Lower lobe of right lung (tissue), 2 donors: Measurements from ENCODE around the gene SPRY2. TPM values are rescaled to one million over a fixed set of nuclear protein-coding genes. Genes with fewer than 3 reads are reported as not detected.
A peak's percentile ranks its signal among the peaks of the same experiment; 100 is the strongest.
"Not testable (repeated sequence)": the region's sequence is repeated elsewhere in the genome, so short reads cannot be mapped to it uniquely, and the experiment has no call there.

Experiments used
- ATAC-seq, 2 donors: fragments of 200-7000 bp; cut with Tn5 transposase; one replicate each; pipeline ENCODE4 v1.9.1; 2020 to 2022; ENCODE audit warnings: mild to moderate bottlenecking in 2 of 2, moderate library complexity in 2 of 2
- DNase-seq: peaks from one replicate; pipeline ENCODE4 v3.0.0-alpha.2; 2020
- H3K27ac ChIP-seq: fragments of 200-600 bp; one replicate; pipeline ENCODE4 v1.8.0; 2022
- H3K27me3 ChIP-seq: fragments of 200-600 bp; one replicate; pipeline ENCODE4 v1.8.0; 2022; ENCODE audit warnings: low read depth
- H3K36me3 ChIP-seq: fragments of 200-600 bp; one replicate; pipeline ENCODE4 v1.8.0; 2022; ENCODE audit warnings: mild to moderate bottlenecking
- H3K4me1 ChIP-seq: fragments of 200-600 bp; one replicate; pipeline ENCODE4 v1.8.0; 2022
- H3K4me3 ChIP-seq: fragments of 200-600 bp; one replicate; pipeline ENCODE4 v1.8.0; 2022; ENCODE audit warnings: mild to moderate bottlenecking
- H3K9me3 ChIP-seq: fragments of 200-600 bp; one replicate; pipeline ENCODE4 v1.8.0; 2022
- CTCF ChIP-seq: fragments of 200-600 bp; IDR thresholded peaks from one replicate; pipeline ENCODE4 v1.8.0; 2022; ENCODE audit warnings: antibody characterized with exemption, mild to moderate bottlenecking
- intact Hi-C: fragments of 100-400 bp; cut with DNase I; formaldehyde crosslinking; loops from one replicate; pipeline ENCODE4 v1.11.0; 2022
- total RNA-seq: library from RNA; stranded (reverse); fragmentation: NEBNext Ultra II Directional; extraction: Animal tissue kit (Norgen Biotek cat#: 25700); gene quantifications from one replicate; pipeline ENCODE4 v1.2.1, GENCODE V29; 2021
- donor health status: DM: no; HTN: yes; CAD: no; lungs with severe emphysema.

Gene SPRY2
- total RNA-seq, 1 donor from 2014 or later = 44.6 TPM

GRCh38 chr13:80348314-80348713 lies 7.4 kb upstream of the SPRY2 start:
- intact Hi-C loops = no loop called here
- ATAC-seq = no peak

GRCh38 chr13:80345771-80346510 lies 5.0 kb upstream of the SPRY2 start:
- ATAC-seq (no peak), DNase-seq (no peak)
- no peak for TF ChIP-seq CTCF
- Histone ChIP-seq H3K4me3 (no peak overlapping the region), H3K36me3 (no peaks in the 10 kb centered on the region), H3K27me3 (no peaks in the 10 kb centered on the region), H3K4me1 (peaks cover 23% of the 10 kb centered on the region), H3K9me3 (no peaks in the 10 kb centered on the region), H3K27ac (no peak overlapping the region)
- intact Hi-C loops = no loop called here

More at GRCh38 chr13:80348314-80348713, 7.4 kb upstream of the SPRY2 start:
- no peak for DNase-seq
- no peak overlapping the region for H3K4me3 ChIP-seq
- no peaks in the 10 kb centered on the region for H3K36me3 ChIP-seq
- H3K9me3 ChIP-seq = no peaks in the 10 kb centered on the region
- no peaks in the 10 kb centered on the region for H3K27me3 ChIP-seq
- peaks cover 13% of the 10 kb centered on the region for H3K4me1 ChIP-seq
- H3K27ac ChIP-seq = no peak overlapping the region
- no peak for TF ChIP-seq CTCF

GRCh38 chr13:80344032-80344431 lies 3.1 kb upstream of the SPRY2 start:
- H3K4me1 ChIP-seq = peaks cover 23% of the 10 kb centered on the region
- H3K36me3 ChIP-seq, DNase-seq, H3K9me3 ChIP-seq, H3K27ac ChIP-seq, ATAC-seq, intact Hi-C loops, H3K4me3 ChIP-seq, H3K27me3 ChIP-seq: not testable (repeated sequence)

- no peaks in the 10 kb centered on the region for H3K36me3 ChIP-seq
- H3K4me1 ChIP-seq = peaks cover 29% of the 10 kb centered on the region
- no peaks in the 10 kb centered on the region for H3K9me3 ChIP-seq
- DNase-seq (peak; percentile 92), ATAC-seq (peak; percentile 72 to 78)
- H3K27ac ChIP-seq = peak overlapping the region; percentile 98
- intact Hi-C loops = no loop called here
- H3K27me3 ChIP-seq = no peaks in the 10 kb centered on the region
- TF ChIP-seq CTCF = peak; percentile 99
- H3K4me3 ChIP-seq = peak overlapping the region; percentile 73
Observed at GRCh38 chr13:80342471-80343371, 1.8 kb upstream of the SPRY2 start.

- H3K4me1 ChIP-seq = peaks cover 38% of the 10 kb centered on the region
- peaks cover 6% of the 10 kb centered on the region for H3K36me3 ChIP-seq
- no peaks in the 10 kb centered on the region for H3K27me3 ChIP-seq
- TF ChIP-seq CTCF = no peak
- ATAC-seq (peak; percentile 14 to 31), DNase-seq (peak; percentile 76)
- H3K4me3 ChIP-seq = peak overlapping the region; percentile 73
- H3K27ac ChIP-seq = peak overlapping the region; percentile 98
- intact Hi-C loops = no loop called here
- no peaks in the 10 kb centered on the region for H3K9me3 ChIP-seq
Observed at GRCh38 chr13:80341756-80342370, 937 bp upstream of the SPRY2 start.
